Gastrocnemius medialis (tissue), 4 donors: Measurements from ENCODE around the gene GOSR2. TPM values are rescaled to one million over a fixed set of nuclear protein-coding genes. Genes with fewer than 3 reads are reported as not detected.

Experiments used
- ATAC-seq, 2 donors: fragments of 150-250 bp; one replicate each; pipeline ENCODE4 v1.9.1; 2016
- DNase-seq, 2 donors: peaks; one replicate each; pipeline ENCODE4 v3.0.0-alpha.2; 2019
- H3K27ac ChIP-seq, 4 donors: fragments of 200-600 bp; sonication (generic); 1 replicate in 1 of 4; 2 replicates in 3 of 4; pipeline ENCODE4 v1.5.1; 2016 to 2018; ENCODE audit warnings: mild to moderate bottlenecking in 2 of 4, moderate library complexity in 1 of 4
- H3K27me3 ChIP-seq, 3 donors: fragments of 200-600 bp; sonication (generic) in 2 of 3; 1 replicate in 1 of 3; 2 replicates in 2 of 3; pipeline versions ENCODE4 v1.5.1 to v1.6.0; 2016 to 2019; ENCODE audit warnings: mild to moderate bottlenecking in 1 of 3, moderate library complexity in 1 of 3
- H3K36me3 ChIP-seq, 2 donors: fragments of 200-600 bp; sonication (generic) in 1 of 2; one replicate each; pipeline ENCODE4 v1.5.1; 2017 to 2018
- H3K4me1 ChIP-seq, 2 donors: fragments of 200-600 bp; sonication (generic) in 1 of 2; one replicate each; pipeline ENCODE4 v1.5.1; 2016 to 2017; ENCODE audit warnings: mild to moderate bottlenecking in 2 of 2
- H3K4me3 ChIP-seq, 4 donors: fragments of 200-600 bp; sonication (generic) in 3 of 4; 1 replicate in 1 of 4; 2 replicates in 3 of 4; pipeline ENCODE4 v1.5.1; 2016 to 2019; ENCODE audit warnings: mild to moderate bottlenecking in 2 of 4
- H3K9me3 ChIP-seq, 3 donors: fragments of 200-600 bp; sonication (generic) in 2 of 3; 1 replicate in 1 of 3; 2 replicates in 2 of 3; pipeline ENCODE4 v1.5.1; 2016 to 2019
- CTCF ChIP-seq, 5 experiments: fragments of 450-650 bp in 3 of 5; fragments of 200-600 bp in 2 of 5; sonication (generic) in 2 of 5; IDR thresholded peaks in 4 of 5; conservative IDR thresholded peaks in 1 of 5; 1 replicate in 4 of 5; 2 replicates in 1 of 5; pipeline ENCODE4 v1.5.1; 2016 to 2019; ENCODE audit warnings: antibody characterized with exemption in 5 of 5, mild to moderate bottlenecking in 3 of 5, moderate library complexity in 3 of 5
- POLR2A ChIP-seq, 2 donors: fragments of 450-650 bp; IDR thresholded peaks; one replicate each; pipeline ENCODE4 v1.6.1; 2017; ENCODE audit warnings: antibody characterized with exemption in 2 of 2, mild to moderate bottlenecking in 2 of 2, moderate library complexity in 2 of 2
- in situ Hi-C, 4 donors: fragments of 200-750 bp; cut with MboI; loops; one replicate each; pipeline versions ENCODE4 v1.15.0 to v1.8.0; 2017; ENCODE audit warnings: low sequenced_read_pairs in 4 of 4
- intact Hi-C: fragments of 100-400 bp; cut with DNase I; formaldehyde crosslinking; loops from one replicate; pipeline ENCODE4 v1.15.1; 2023; ENCODE audit warnings: low total_unique reads
- total RNA-seq, 4 donors: library from RNA; depleted of rRNA; stranded (reverse); fragments of >200 nt; gene quantifications; one replicate each; pipeline versions ENCODE4 v1.1.0 to v1.2.3, GENCODE V29; 2016

The GOSR2 gene
- total RNA-seq, 4 donors from 2014 or later: 25.3 to 32.9 (median 31.6) TPM

GRCh38 chr17:46972346-46972745 lies 49.4 kb downstream of the GOSR2 start:
- ATAC-seq: peak in 1 of 2 donors; percentile 31
- in situ Hi-C loops (no loop called here), intact Hi-C loops (no loop called here)

GRCh38 chr17:46974086-46974485 lies 51.1 kb downstream of the GOSR2 start:
- Histone ChIP-seq H3K4me3 (no peak overlapping the region), H3K36me3 (no peaks in the 10 kb centered on the region), H3K27ac (no peak overlapping the region), H3K9me3 (no peaks in the 10 kb centered on the region), H3K4me1 (peaks cover 7 to 11% of the 10 kb centered on the region in 2 donors), H3K27me3 (peaks cover 4 to 24% (median 20%) of the 10 kb centered on the region in 3 donors)
- in situ Hi-C loops (no loop called here), intact Hi-C loops (no loop called here)
- no peak for DNase-seq
- TF ChIP-seq CTCF (IDR thresholded peaks at IDR 0.05 in 4 of 5, conservative IDR thresholded peaks at IDR 0.05 in 1 of 5) (no peak), POLR2A (IDR thresholded peaks at IDR 0.05) (no peak)
- no peak for ATAC-seq

More at GRCh38 chr17:46972346-46972745, 49.4 kb downstream of the GOSR2 start:
- H3K27me3 ChIP-seq: peaks cover 0 to 6% (median 4%) of the 10 kb centered on the region in 3 donors
- H3K27ac ChIP-seq: no peak overlapping the region
- TF ChIP-seq CTCF (IDR thresholded peaks at IDR 0.05 in 4 of 5, conservative IDR thresholded peaks at IDR 0.05 in 1 of 5) (no peak), POLR2A (IDR thresholded peaks at IDR 0.05) (no peak)
- DNase-seq: no peak
- no peaks in the 10 kb centered on the region for H3K36me3 ChIP-seq
- no peaks in the 10 kb centered on the region for H3K9me3 ChIP-seq
- peaks cover 0 to 5% of the 10 kb centered on the region in 2 donors for H3K4me1 ChIP-seq
- H3K4me3 ChIP-seq: no peak overlapping the region

- Histone ChIP-seq H3K27me3 (peaks cover 4 to 35% (median 30%) of the 10 kb centered on the region in 3 donors), H3K4me3 (no peak overlapping the region), H3K27ac (no peak overlapping the region), H3K4me1 (peaks cover 11 to 13% of the 10 kb centered on the region in 2 donors), H3K36me3 (no peaks in the 10 kb centered on the region), H3K9me3 (no peaks in the 10 kb centered on the region)
- TF ChIP-seq CTCF (IDR thresholded peaks at IDR 0.05 in 4 of 5, conservative IDR thresholded peaks at IDR 0.05 in 1 of 5) (no peak), POLR2A (IDR thresholded peaks at IDR 0.05) (no peak)
- ATAC-seq: no peak
- DNase-seq: no peak
- in situ Hi-C loops (no loop called here), intact Hi-C loops (no loop called here)
These were observed 52.3 kb downstream of the GOSR2 start for GRCh38 chr17:46975287-46975686.

GRCh38 chr17:46976626-46977270 lies 53.8 kb downstream of the GOSR2 start:
- no peak for DNase-seq
- intact Hi-C loops: no loop called here
- ATAC-seq: no peak
- H3K4me1 ChIP-seq: peaks cover 11 to 13% of the 10 kb centered on the region in 2 donors
- no peak overlapping the region for H3K27ac ChIP-seq
- no peak overlapping the region for H3K4me3 ChIP-seq
- H3K36me3 ChIP-seq: no peaks in the 10 kb centered on the region
- TF ChIP-seq CTCF (IDR thresholded peaks at IDR 0.05 in 4 of 5, conservative IDR thresholded peaks at IDR 0.05 in 1 of 5) (no peak), POLR2A (IDR thresholded peaks at IDR 0.05) (no peak)
- H3K9me3 ChIP-seq: no peaks in the 10 kb centered on the region
- in situ Hi-C loops: no loop called here
- H3K27me3 ChIP-seq: peaks cover 4 to 35% (median 30%) of the 10 kb centered on the region in 3 donors
